ENCODE results near the gene ALPG. TPM values are rescaled to one million over a fixed set of nuclear protein-coding genes. Genes with fewer than 3 reads are reported as not detected.

Gene ALPG
- total RNA-seq, 1 donor from 2014 or later, result not detected

- H3K36me3 ChIP-seq, result no peaks in the 10 kb centered on the region
- no peaks in the 10 kb centered on the region for H4K20me1 ChIP-seq (ENCODE audit: low read depth)
- H3K9me3 Mint-ChIP-seq, result no peaks in the 10 kb centered on the region
- H2AFZ ChIP-seq (replicated peaks), result no peak overlapping the region
- no peak overlapping the region for H3K4me2 ChIP-seq
- peaks cover 8% of the 10 kb centered on the region for H3K4me1 Mint-ChIP-seq
- no peak overlapping the region for H3K4me3 ChIP-seq
- H3K9me3 ChIP-seq (ENCODE audit: low read depth), result no peaks in the 10 kb centered on the region
- peaks cover 11% of the 10 kb centered on the region for H3F3A ChIP-seq (ENCODE audit: low read depth)
- H3K79me2 ChIP-seq (ENCODE audit: low read depth), result no peaks in the 10 kb centered on the region
- no peak overlapping the region for H3K4me3 Mint-ChIP-seq
- no peaks in the 10 kb centered on the region for H3K4me1 ChIP-seq
- H3K27me3 ChIP-seq, result no peaks in the 10 kb centered on the region
- H3K27me3 Mint-ChIP-seq (ENCODE audit: insufficient read depth, low read depth), result peaks cover 17% of the 10 kb centered on the region
- no peak overlapping the region for H3K27ac ChIP-seq
- DNase-seq (ENCODE audit: low spot score), result no peak
- no peak overlapping the region for H3K27ac Mint-ChIP-seq
- no peak for TF ChIP-seq EZH2 (IDR thresholded peaks at IDR 0.05)
- no peak for TF ChIP-seq CTCF (IDR thresholded peaks at IDR 0.05)
- TF ChIP-seq EZH2phosphoT487 (IDR thresholded peaks at IDR 0.05), result no peak
- H3K9ac ChIP-seq, result no peak overlapping the region
- H3K36me3 Mint-ChIP-seq, result no peaks in the 10 kb centered on the region
These were observed 31.5 kb upstream of the ALPG start for GRCh38 chr2:232375164-232375563.

- Histone ChIP-seq H3K36me3 (no peaks in the 10 kb centered on the region), H3K27me3 (no peaks in the 10 kb centered on the region), H3K9ac (no peak overlapping the region), H2AFZ (replicated peaks) (no peak overlapping the region), H4K20me1 (ENCODE audit: low read depth) (no peaks in the 10 kb centered on the region), H3K4me1 (no peaks in the 10 kb centered on the region), H3K4me3 (no peak overlapping the region), H3K27ac (no peak overlapping the region), H3K9me3 (ENCODE audit: low read depth) (no peaks in the 10 kb centered on the region), H3K4me2 (no peak overlapping the region), H3K79me2 (ENCODE audit: low read depth) (no peaks in the 10 kb centered on the region), H3F3A (ENCODE audit: low read depth) (peaks cover 11% of the 10 kb centered on the region)
- no peaks in the 10 kb centered on the region for H3K9me3 Mint-ChIP-seq
- peaks cover 15% of the 10 kb centered on the region for H3K27me3 Mint-ChIP-seq (ENCODE audit: insufficient read depth, low read depth)
- peaks cover 6% of the 10 kb centered on the region for H3K4me1 Mint-ChIP-seq
- no peaks in the 10 kb centered on the region for H3K36me3 Mint-ChIP-seq
- TF ChIP-seq CTCF (IDR thresholded peaks at IDR 0.05) (no peak), EZH2phosphoT487 (IDR thresholded peaks at IDR 0.05) (no peak), EZH2 (IDR thresholded peaks at IDR 0.05) (no peak)
- DNase-seq (ENCODE audit: low spot score), result no peak
- no peak overlapping the region for H3K4me3 Mint-ChIP-seq
- no peak overlapping the region for H3K27ac Mint-ChIP-seq
These were observed 30.4 kb upstream of the ALPG start for GRCh38 chr2:232376260-232376659.

- H3K36me3 Mint-ChIP-seq, result no peaks in the 10 kb centered on the region
- no peaks in the 10 kb centered on the region for H3K9me3 Mint-ChIP-seq
- H3K27me3 Mint-ChIP-seq (ENCODE audit: insufficient read depth, low read depth), result peaks cover 14% of the 10 kb centered on the region
- no peak overlapping the region for H3K9ac ChIP-seq
- H3K4me2 ChIP-seq, result no peak overlapping the region
- no peaks in the 10 kb centered on the region for H3K9me3 ChIP-seq (ENCODE audit: low read depth)
- H3K4me3 ChIP-seq, result no peak overlapping the region
- no peak overlapping the region for H2AFZ ChIP-seq (replicated peaks)
- peaks cover 2% of the 10 kb centered on the region for H3K27me3 ChIP-seq
- no peak overlapping the region for H3K27ac Mint-ChIP-seq
- H3K4me1 Mint-ChIP-seq, result peaks cover 6% of the 10 kb centered on the region
- H3K4me1 ChIP-seq, result no peaks in the 10 kb centered on the region
- no peaks in the 10 kb centered on the region for H4K20me1 ChIP-seq (ENCODE audit: low read depth)
- TF ChIP-seq CTCF (IDR thresholded peaks at IDR 0.05) (no peak), EZH2phosphoT487 (IDR thresholded peaks at IDR 0.05) (no peak), EZH2 (IDR thresholded peaks at IDR 0.05) (no peak)
- H3K27ac ChIP-seq, result no peak overlapping the region
- H3K36me3 ChIP-seq, result no peaks in the 10 kb centered on the region
- peaks cover 11% of the 10 kb centered on the region for H3F3A ChIP-seq (ENCODE audit: low read depth)
- no peak overlapping the region for H3K4me3 Mint-ChIP-seq
- no peak for DNase-seq (ENCODE audit: low spot score)
- no peaks in the 10 kb centered on the region for H3K79me2 ChIP-seq (ENCODE audit: low read depth)
These were observed 29.9 kb upstream of the ALPG start for GRCh38 chr2:232376713-232377112.
